ENCODE measurements around the gene KIF9.
"Not testable (repeated sequence)": the region's sequence is repeated elsewhere in the genome, so short reads cannot be mapped to it uniquely, and the experiment has no call there.

The KIF9 gene

GRCh38 chr3:47180011-47180410 is 102.6 kb downstream of the KIF9 start:
- not testable (repeated sequence) for DNase-seq

Data from NCI-H524 (cell line).